ENCODE data around the gene ADAP1. TPM values are rescaled to one million over a fixed set of nuclear protein-coding genes. Genes with fewer than 3 reads are reported as not detected.
A peak's percentile ranks its signal among the peaks of the same experiment; 100 is the strongest.

Gene ADAP1
- total and polyA plus RNA-seq, 2 of the 13 experiments (the other 11 are each of a cell fraction or from before 2014, with no cell fraction given): 10.5 to 24.6 TPM

DNA sequence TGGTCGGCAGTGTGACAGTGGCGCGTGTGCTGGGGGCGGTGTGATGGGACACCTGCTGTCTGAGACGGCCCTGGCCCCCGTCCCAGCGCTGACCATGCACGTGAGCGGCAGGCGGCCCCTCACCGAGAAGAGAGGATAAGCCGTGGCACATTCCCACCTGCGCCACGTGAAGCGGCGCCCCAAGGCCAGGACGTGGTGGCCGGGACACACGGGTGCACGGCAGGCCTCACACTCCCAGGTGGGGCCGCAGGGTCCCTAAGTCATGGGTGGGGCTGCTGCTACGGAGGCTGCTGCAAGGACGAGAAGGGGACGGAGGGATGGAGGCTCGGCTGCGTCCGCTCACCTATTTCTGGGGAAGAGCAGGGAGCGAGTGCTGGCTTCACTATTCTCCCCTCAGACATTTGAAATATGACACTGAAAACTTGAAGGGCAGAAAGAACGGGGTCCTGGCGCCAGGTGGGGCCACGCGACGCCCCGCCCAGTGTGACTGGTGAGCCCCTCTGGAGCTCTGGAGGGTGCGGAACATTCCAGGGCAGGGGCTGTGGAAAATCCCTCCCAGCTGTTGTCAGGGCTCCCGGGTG lies 36.0 kb upstream of the ADAP1 start (continued):
- TF ChIP-seq, protein P1, sequence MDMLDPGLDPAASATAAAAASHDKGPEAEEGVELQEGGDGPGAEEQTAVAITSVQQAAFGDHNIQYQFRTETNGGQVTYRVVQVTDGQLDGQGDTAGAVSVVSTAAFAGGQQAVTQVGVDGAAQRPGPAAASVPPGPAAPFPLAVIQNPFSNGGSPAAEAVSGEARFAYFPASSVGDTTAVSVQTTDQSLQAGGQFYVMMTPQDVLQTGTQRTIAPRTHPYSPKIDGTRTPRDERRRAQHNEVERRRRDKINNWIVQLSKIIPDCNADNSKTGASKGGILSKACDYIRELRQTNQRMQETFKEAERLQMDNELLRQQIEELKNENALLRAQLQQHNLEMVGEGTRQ (IDR thresholded peaks at IDR 0.05; ENCODE audit: low read depth, low read length): no peak
- TF ChIP-seq, protein P1 (CRISPR knock-in tag; IDR thresholded peaks at IDR 0.05; ENCODE audit: borderline replicate concordance): no peak
- no peak for TF ChIP-seq ZC3H13 (CRISPR knock-in tag; IDR thresholded peaks at IDR 0.05)
- TF ChIP-seq XRCC5 (optimal IDR thresholded peaks at IDR 0.05; ENCODE audit: low read length): no peak
- 0 out of 2 replicates have a peak, but pooled peaks have one; percentile 28 for TF ChIP-seq PCBP1 (IDR thresholded peaks at IDR 0.05; ENCODE audit: borderline replicate concordance, low read depth, low read length)
- TF ChIP-seq FOXA3 (CRISPR knock-in tag; IDR thresholded peaks at IDR 0.05): no peak
- no peak for TF ChIP-seq ZNF143 (CRISPR knock-in tag; IDR thresholded peaks at IDR 0.05)
- no peak for TF ChIP-seq ZNF24 (IDR thresholded peaks at IDR 0.05)
- no peak for TF ChIP-seq SCMH1 (CRISPR knock-in tag; IDR thresholded peaks at IDR 0.05; ENCODE audit: borderline replicate concordance)
- TF ChIP-seq SP140L (CRISPR knock-in tag; IDR thresholded peaks at IDR 0.05; ENCODE audit: borderline replicate concordance): no peak
- TF ChIP-seq, protein P2, sequence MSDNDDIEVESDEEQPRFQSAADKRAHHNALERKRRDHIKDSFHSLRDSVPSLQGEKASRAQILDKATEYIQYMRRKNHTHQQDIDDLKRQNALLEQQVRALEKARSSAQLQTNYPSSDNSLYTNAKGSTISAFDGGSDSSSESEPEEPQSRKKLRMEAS (IDR thresholded peaks at IDR 0.05): no peak
- TF ChIP-seq ZNF713 (CRISPR knock-in tag; IDR thresholded peaks at IDR 0.05): no peak
- TF ChIP-seq ZSCAN22 (CRISPR knock-in tag; IDR thresholded peaks at IDR 0.05): no peak
- TF ChIP-seq AGO2 (optimal IDR thresholded peaks at IDR 0.05; ENCODE audit: low read depth, low read length): peak; percentile 86
- TF ChIP-seq, protein P3, sequence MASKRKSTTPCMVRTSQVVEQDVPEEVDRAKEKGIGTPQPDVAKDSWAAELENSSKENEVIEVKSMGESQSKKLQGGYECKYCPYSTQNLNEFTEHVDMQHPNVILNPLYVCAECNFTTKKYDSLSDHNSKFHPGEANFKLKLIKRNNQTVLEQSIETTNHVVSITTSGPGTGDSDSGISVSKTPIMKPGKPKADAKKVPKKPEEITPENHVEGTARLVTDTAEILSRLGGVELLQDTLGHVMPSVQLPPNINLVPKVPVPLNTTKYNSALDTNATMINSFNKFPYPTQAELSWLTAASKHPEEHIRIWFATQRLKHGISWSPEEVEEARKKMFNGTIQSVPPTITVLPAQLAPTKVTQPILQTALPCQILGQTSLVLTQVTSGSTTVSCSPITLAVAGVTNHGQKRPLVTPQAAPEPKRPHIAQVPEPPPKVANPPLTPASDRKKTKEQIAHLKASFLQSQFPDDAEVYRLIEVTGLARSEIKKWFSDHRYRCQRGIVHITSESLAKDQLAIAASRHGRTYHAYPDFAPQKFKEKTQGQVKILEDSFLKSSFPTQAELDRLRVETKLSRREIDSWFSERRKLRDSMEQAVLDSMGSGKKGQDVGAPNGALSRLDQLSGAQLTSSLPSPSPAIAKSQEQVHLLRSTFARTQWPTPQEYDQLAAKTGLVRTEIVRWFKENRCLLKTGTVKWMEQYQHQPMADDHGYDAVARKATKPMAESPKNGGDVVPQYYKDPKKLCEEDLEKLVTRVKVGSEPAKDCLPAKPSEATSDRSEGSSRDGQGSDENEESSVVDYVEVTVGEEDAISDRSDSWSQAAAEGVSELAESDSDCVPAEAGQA (IDR thresholded peaks at IDR 0.05; ENCODE audit: low read depth): no peak
- TF ChIP-seq, protein P3 (CRISPR knock-in tag; IDR thresholded peaks at IDR 0.05; ENCODE audit: borderline replicate concordance): no peak
- TF ChIP-seq SATB2 (CRISPR knock-in tag; IDR thresholded peaks at IDR 0.05): no peak
- TF ChIP-seq DPF2 (CRISPR knock-in tag; IDR thresholded peaks at IDR 0.05; ENCODE audit: borderline replicate concordance, low read depth): no peak
- no peak for TF ChIP-seq ZNF83 (CRISPR knock-in tag; IDR thresholded peaks at IDR 0.05; ENCODE audit: borderline replicate concordance)
- no peak for TF ChIP-seq ZNF460 (CRISPR knock-in tag; IDR thresholded peaks at IDR 0.05; ENCODE audit: borderline replicate concordance)
- TF ChIP-seq, protein P4, sequence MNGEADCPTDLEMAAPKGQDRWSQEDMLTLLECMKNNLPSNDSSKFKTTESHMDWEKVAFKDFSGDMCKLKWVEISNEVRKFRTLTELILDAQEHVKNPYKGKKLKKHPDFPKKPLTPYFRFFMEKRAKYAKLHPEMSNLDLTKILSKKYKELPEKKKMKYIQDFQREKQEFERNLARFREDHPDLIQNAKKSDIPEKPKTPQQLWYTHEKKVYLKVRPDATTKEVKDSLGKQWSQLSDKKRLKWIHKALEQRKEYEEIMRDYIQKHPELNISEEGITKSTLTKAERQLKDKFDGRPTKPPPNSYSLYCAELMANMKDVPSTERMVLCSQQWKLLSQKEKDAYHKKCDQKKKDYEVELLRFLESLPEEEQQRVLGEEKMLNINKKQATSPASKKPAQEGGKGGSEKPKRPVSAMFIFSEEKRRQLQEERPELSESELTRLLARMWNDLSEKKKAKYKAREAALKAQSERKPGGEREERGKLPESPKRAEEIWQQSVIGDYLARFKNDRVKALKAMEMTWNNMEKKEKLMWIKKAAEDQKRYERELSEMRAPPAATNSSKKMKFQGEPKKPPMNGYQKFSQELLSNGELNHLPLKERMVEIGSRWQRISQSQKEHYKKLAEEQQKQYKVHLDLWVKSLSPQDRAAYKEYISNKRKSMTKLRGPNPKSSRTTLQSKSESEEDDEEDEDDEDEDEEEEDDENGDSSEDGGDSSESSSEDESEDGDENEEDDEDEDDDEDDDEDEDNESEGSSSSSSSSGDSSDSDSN (CRISPR knock-in tag; IDR thresholded peaks at IDR 0.05): no peak
